Loucy (cell line): ENCODE results near the gene PET117.
"Not testable (repeated sequence)": the region's sequence is repeated elsewhere in the genome, so short reads cannot be mapped to it uniquely, and the experiment has no call there.

Experiments
- H2AFZ ChIP-seq: fragments of 200-600 bp; sonication (generic); 2 replicates; pipeline ENCODE4 v1.6.0; 2016; ENCODE audit warnings: antibody characterized with exemption, mild to moderate bottlenecking, low read length, moderate library complexity
- H3F3A ChIP-seq: fragments of 200-600 bp; 2 replicates; pipeline ENCODE4 v1.6.0; 2016; ENCODE audit warnings: antibody characterized with exemption, low read depth, mild to moderate bottlenecking
- H3K27me3 ChIP-seq: fragments of 200-600 bp; sonication (generic); 2 replicates; pipeline ENCODE4 v1.6.1; 2014; ENCODE audit warnings: low read length, mild to moderate bottlenecking; ENCODE audit not compliant: insufficient read depth, poor library complexity, severe bottlenecking
- H3K36me3 ChIP-seq: fragments of 200-600 bp; sonication (generic); 2 replicates; pipeline ENCODE4 v1.6.1; 2016; ENCODE audit warnings: low read length; ENCODE audit not compliant: insufficient read depth
- H3K4me1 ChIP-seq: fragments of 200-600 bp; sonication (generic); 2 replicates; pipeline ENCODE4 v1.5.1; 2014; ENCODE audit warnings: low read length, mild to moderate bottlenecking; ENCODE audit not compliant: insufficient read depth, poor library complexity, severe bottlenecking
- H3K4me2 ChIP-seq: fragments of 200-600 bp; sonication (generic); 2 replicates; pipeline ENCODE4 v1.6.0; 2014; ENCODE audit warnings: antibody characterized with exemption, low read length, low read depth, mild to moderate bottlenecking; ENCODE audit not compliant: poor library complexity, severe bottlenecking
- H3K4me3 ChIP-seq: fragments of 200-600 bp; sonication (generic); 2 replicates; pipeline ENCODE4 v1.5.1; 2014; ENCODE audit warnings: low read length, mild to moderate bottlenecking, mixed read lengths; ENCODE audit not compliant: poor library complexity, severe bottlenecking
- H3K79me2 ChIP-seq: fragments of 200-600 bp; sonication (generic); 2 replicates; pipeline ENCODE4 v1.6.1; 2014; ENCODE audit warnings: low read length; ENCODE audit not compliant: insufficient read depth
- H3K9ac ChIP-seq: fragments of 200-600 bp; sonication (generic); 2 replicates; pipeline ENCODE4 v1.6.0; 2014; ENCODE audit warnings: mild to moderate bottlenecking, low read depth, low read length, moderate library complexity; ENCODE audit not compliant: poor library complexity, severe bottlenecking
- H3K9me2 ChIP-seq: fragments of 200-600 bp; sonication (generic); replicated peaks from 2 replicates; pipeline ENCODE4 v1.6.1; 2016; ENCODE audit warnings: low read depth, low read length, mixed read lengths
- H3K9me3 ChIP-seq: fragments of 200-600 bp; sonication (generic); 2 replicates; pipeline ENCODE4 v1.6.1; 2014; ENCODE audit warnings: mild to moderate bottlenecking, antibody characterized with exemption, low read length, low read depth; ENCODE audit not compliant: insufficient read depth
- H4K20me1 ChIP-seq: fragments of 200-600 bp; sonication (generic); 2 replicates; pipeline ENCODE4 v1.6.0; 2014; ENCODE audit warnings: antibody characterized with exemption, low read length, mild to moderate bottlenecking; ENCODE audit not compliant: insufficient read depth, poor library complexity, severe bottlenecking
- EZH2phosphoT487 ChIP-seq: fragments of 200-600 bp; IDR thresholded peaks from 2 replicates; pipeline ENCODE4 v1.6.1; 2018; ENCODE audit warnings: antibody characterized with exemption, mild to moderate bottlenecking, moderate library complexity, borderline replicate concordance
- TF ChIP-seq, protein P1 (sequence below): fragments of 200-600 bp; sonication (generic); conservative IDR thresholded peaks from 2 replicates; pipeline ENCODE4 v1.5.1; 2014; ENCODE audit warnings: mild to moderate bottlenecking, antibody characterized with exemption, low read length

The PET117 gene

DNA sequence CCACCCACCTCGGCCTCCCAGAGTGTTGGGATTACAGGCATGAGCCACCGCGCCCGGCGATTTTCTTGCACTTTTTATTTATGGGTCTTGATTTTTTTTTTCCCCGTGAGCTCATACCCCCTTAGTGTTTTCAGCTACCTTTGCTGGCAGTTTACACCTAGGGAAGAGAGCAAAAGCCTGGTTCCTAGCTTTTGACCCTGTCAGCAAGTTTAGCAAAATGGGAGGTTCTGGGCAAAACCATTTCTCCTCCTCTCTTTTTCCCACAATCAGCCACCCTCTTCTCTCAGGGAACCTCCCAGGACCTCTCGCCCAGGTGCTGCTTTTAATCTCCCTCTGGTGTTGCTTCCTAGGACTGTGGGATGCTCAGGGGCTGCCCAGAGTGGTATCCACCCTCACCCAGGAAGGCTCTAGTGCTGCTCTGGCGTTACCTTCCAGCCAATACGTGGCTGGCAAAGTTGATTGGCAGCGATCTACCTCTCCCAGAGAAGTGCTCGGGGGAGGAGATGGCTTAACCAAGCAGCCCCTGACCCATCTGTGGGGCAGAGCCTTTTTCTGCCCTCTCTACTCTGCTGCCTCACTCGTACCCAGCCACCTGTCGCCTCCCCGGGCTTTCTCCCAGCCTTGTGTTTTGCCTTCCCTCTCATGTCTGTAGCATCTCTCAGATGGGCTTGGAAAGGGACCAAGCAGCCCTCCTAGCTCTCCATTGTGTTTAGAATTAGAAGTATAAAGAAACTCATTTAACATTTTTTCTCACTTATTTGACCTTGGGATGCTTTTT, 37.4 kb downstream of the PET117 start:
- no peaks in the 10 kb centered on the region for H3K9me2 ChIP-seq
- H3K9ac ChIP-seq: no peak overlapping the region
- TF ChIP-seq, protein P1, sequence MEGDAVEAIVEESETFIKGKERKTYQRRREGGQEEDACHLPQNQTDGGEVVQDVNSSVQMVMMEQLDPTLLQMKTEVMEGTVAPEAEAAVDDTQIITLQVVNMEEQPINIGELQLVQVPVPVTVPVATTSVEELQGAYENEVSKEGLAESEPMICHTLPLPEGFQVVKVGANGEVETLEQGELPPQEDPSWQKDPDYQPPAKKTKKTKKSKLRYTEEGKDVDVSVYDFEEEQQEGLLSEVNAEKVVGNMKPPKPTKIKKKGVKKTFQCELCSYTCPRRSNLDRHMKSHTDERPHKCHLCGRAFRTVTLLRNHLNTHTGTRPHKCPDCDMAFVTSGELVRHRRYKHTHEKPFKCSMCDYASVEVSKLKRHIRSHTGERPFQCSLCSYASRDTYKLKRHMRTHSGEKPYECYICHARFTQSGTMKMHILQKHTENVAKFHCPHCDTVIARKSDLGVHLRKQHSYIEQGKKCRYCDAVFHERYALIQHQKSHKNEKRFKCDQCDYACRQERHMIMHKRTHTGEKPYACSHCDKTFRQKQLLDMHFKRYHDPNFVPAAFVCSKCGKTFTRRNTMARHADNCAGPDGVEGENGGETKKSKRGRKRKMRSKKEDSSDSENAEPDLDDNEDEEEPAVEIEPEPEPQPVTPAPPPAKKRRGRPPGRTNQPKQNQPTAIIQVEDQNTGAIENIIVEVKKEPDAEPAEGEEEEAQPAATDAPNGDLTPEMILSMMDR: no peak
- no peak for TF ChIP-seq EZH2phosphoT487
- no peaks in the 10 kb centered on the region for H3F3A ChIP-seq
- no peak overlapping the region for H2AFZ ChIP-seq
- no peaks in the 10 kb centered on the region for H3K4me1 ChIP-seq
- H3K79me2 ChIP-seq: no peaks in the 10 kb centered on the region
- H3K4me3 ChIP-seq: no peak overlapping the region
- no peaks in the 10 kb centered on the region for H3K27me3 ChIP-seq
- H3K4me2 ChIP-seq: no peak overlapping the region
- no peaks in the 10 kb centered on the region for H3K36me3 ChIP-seq
- H4K20me1 ChIP-seq: no peaks in the 10 kb centered on the region
- no peaks in the 10 kb centered on the region for H3K9me3 ChIP-seq

DNA sequence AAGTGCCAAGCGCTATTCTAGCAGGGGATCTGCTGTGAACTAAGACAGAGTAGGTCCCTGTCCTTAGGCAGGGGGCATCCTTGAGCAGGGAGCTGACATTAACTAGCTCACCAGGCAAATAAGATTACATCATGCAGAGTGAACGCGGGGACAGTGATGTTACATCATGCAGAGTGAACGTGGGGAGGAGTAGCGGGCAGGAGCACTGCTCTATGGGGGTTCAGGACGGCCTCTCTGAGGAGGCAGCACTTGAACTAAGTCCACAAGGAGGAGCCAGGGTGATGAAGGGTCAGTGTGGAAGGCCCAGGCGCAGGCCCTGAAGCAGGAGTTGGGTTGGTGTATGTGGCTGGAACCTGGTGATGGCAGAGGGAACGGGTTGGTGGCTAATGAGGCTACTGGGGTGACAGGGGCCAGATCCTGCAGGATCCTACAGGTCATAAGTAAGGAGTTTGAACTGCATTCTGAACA, 38.7 kb downstream of the PET117 start:
- H3K36me3 ChIP-seq: no peaks in the 10 kb centered on the region
- H3K79me2 ChIP-seq: no peaks in the 10 kb centered on the region
- TF ChIP-seq, protein P1: no peak
- no peak for TF ChIP-seq EZH2phosphoT487

DNA sequence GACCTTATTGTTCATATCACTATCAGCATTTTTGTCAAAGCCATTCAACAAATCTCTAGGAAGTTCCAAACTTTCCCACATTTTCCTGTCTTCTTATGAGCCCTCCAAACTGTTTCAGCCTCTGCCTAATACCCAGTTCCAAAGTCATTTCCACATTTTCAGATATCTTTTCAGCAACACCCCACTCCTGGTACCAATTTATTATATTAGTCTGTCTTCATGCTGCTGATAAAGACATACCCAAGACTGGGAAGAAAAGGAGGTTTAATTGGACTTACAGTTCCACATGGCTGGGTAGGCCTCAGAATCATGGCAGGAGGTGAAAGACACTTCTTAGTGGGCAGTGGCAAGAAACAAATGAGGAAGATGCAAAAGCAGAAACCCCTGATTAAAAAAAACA, 42.7 kb downstream of the PET117 start:
- not testable (repeated sequence) for H3K9ac ChIP-seq, H3K4me3 ChIP-seq, H3K9me3 ChIP-seq, H3K79me2 ChIP-seq, H3K4me1 ChIP-seq, H3K27me3 ChIP-seq, H3K4me2 ChIP-seq, H2AFZ ChIP-seq, H3K9me2 ChIP-seq, H4K20me1 ChIP-seq, H3F3A ChIP-seq, H3K36me3 ChIP-seq

More for the DNA sequence above, 38.7 kb downstream of the PET117 start:
- Histone ChIP-seq H3K4me2 (no peak overlapping the region), H3K9ac (no peak overlapping the region), H3F3A (no peaks in the 10 kb centered on the region), H3K27me3 (no peaks in the 10 kb centered on the region), H3K9me2 (no peaks in the 10 kb centered on the region), H3K9me3 (no peaks in the 10 kb centered on the region), H4K20me1 (no peaks in the 10 kb centered on the region), H2AFZ (no peak overlapping the region), H3K4me1 (no peaks in the 10 kb centered on the region), H3K4me3 (no peak overlapping the region)

DNA sequence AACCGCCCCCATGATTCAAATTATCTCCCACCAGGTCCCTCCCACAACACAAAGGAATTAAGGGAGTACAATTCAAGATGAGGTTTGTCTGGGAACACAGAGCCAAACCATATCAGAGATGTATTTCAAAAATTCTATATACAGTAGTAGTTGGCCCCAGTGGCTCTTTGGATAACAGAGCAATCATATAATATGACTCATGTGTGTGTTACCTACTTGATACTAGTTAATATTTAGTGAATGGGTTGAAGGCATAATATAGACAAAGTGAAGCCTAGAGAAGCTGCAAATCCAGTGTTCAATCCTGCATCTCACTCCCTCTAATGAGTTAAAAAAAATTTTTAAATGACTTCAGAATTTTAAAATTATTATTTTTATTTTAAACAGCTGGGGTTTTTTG, 43.2 kb downstream of the PET117 start:
- H3K9ac ChIP-seq: no peak overlapping the region
- no peaks in the 10 kb centered on the region for H4K20me1 ChIP-seq
- H3K4me3 ChIP-seq: no peak overlapping the region
- no peak overlapping the region for H3K4me2 ChIP-seq
- no peak overlapping the region for H2AFZ ChIP-seq
- no peaks in the 10 kb centered on the region for H3K4me1 ChIP-seq
- H3K79me2 ChIP-seq: no peaks in the 10 kb centered on the region
- H3F3A ChIP-seq: no peaks in the 10 kb centered on the region
- no peaks in the 10 kb centered on the region for H3K9me3 ChIP-seq
- no peaks in the 10 kb centered on the region for H3K27me3 ChIP-seq
- no peaks in the 10 kb centered on the region for H3K9me2 ChIP-seq
- TF ChIP-seq, protein P1: no peak
- TF ChIP-seq EZH2phosphoT487: no peak
- peaks cover 4% of the 10 kb centered on the region; the same call in 1 of the 2 replicates for H3K36me3 ChIP-seq
